Neural progenitor cell (in vitro differentiated cells): Measurements from ENCODE around the gene CSRNP3. TPM values are rescaled to one million over a fixed set of nuclear protein-coding genes. Genes with fewer than 3 reads are reported as not detected.

Experiments used
- DNase-seq: peaks from one replicate; pipeline ENCODE4 v3.0.0-alpha.2; 2016; ENCODE audit warnings: low spot score
- H2AFZ ChIP-seq: fragments of 200-600 bp; sonication (generic); replicated peaks from 2 replicates; pipeline ENCODE4 v1.6.1; 2016; ENCODE audit warnings: antibody characterized with exemption
- H3F3A ChIP-seq: fragments of 200-600 bp; sonication (generic); 2 replicates; pipeline ENCODE4 v1.6.1; 2016; ENCODE audit warnings: antibody characterized with exemption, low read depth
- H3K27ac ChIP-seq: fragments of 200-600 bp; sonication (generic); 2 replicates; pipeline ENCODE4 v1.5.1; 2016; ENCODE audit warnings: mild to moderate bottlenecking
- H3K27me3 ChIP-seq: fragments of 200-600 bp; sonication (generic); 2 replicates; pipeline ENCODE4 v1.6.1; 2016; ENCODE audit warnings: mild to moderate bottlenecking, moderate library complexity
- H3K36me3 ChIP-seq: fragments of 200-600 bp; sonication (generic); 2 replicates; pipeline ENCODE4 v1.5.1; 2016
- H3K4me1 ChIP-seq: fragments of 200-600 bp; sonication (generic); 2 replicates; pipeline ENCODE4 v1.6.1; 2016; ENCODE audit warnings: mixed run types
- H3K4me2 ChIP-seq: fragments of 200-600 bp; sonication (generic); 2 replicates; pipeline ENCODE4 v1.6.1; 2016
- H3K4me3 ChIP-seq: fragments of 200-600 bp; sonication (generic); 2 replicates; pipeline ENCODE4 v1.5.1; 2016
- H3K79me2 ChIP-seq: fragments of 200-600 bp; sonication (generic); 2 replicates; pipeline ENCODE4 v1.6.1; 2016; ENCODE audit warnings: low read depth
- H3K9ac ChIP-seq: fragments of 200-600 bp; sonication (generic); 2 replicates; pipeline ENCODE4 v1.6.1; 2016
- H3K9me3 ChIP-seq: fragments of 200-600 bp; sonication (generic); 2 replicates; pipeline ENCODE4 v1.5.1; 2016; ENCODE audit warnings: low read depth
- H4K20me1 ChIP-seq: fragments of 200-600 bp; sonication (generic); 2 replicates; pipeline ENCODE4 v1.6.1; 2016; ENCODE audit warnings: low read depth
- H3K27ac Mint-ChIP-seq: 3 replicates; pipeline ENCODE4 v1.8.0; 2021; ENCODE audit warnings: mixed read lengths
- H3K27me3 Mint-ChIP-seq: 2 replicates; pipeline ENCODE4 v1.8.0; 2022; ENCODE audit warnings: low read depth, mild to moderate bottlenecking, inconsistent platforms, moderate library complexity, mixed read lengths; ENCODE audit not compliant: insufficient read depth
- H3K36me3 Mint-ChIP-seq: 3 replicates; pipeline ENCODE4 v1.8.0; 2021; ENCODE audit warnings: mixed read lengths
- H3K4me1 Mint-ChIP-seq: 3 replicates; pipeline ENCODE4 v1.8.0; 2021; ENCODE audit warnings: mixed read lengths
- H3K4me3 Mint-ChIP-seq: 3 replicates; pipeline ENCODE4 v1.8.0; 2021; ENCODE audit warnings: mild to moderate bottlenecking, moderate library complexity, mixed read lengths
- H3K9me3 Mint-ChIP-seq: 3 replicates; pipeline ENCODE4 v1.8.0; 2020; ENCODE audit warnings: mixed read lengths
- CTCF ChIP-seq: fragments of 200-600 bp; sonication (generic); IDR thresholded peaks from 2 replicates; pipeline ENCODE4 v1.5.1; 2017; ENCODE audit warnings: antibody characterized with exemption, mild to moderate bottlenecking
- EZH2 ChIP-seq: fragments of 200-600 bp; sonication (generic); IDR thresholded peaks from 2 replicates; pipeline ENCODE4 v1.6.1; 2017; ENCODE audit warnings: antibody characterized with exemption, mild to moderate bottlenecking, moderate library complexity
- EZH2phosphoT487 ChIP-seq: fragments of 200-600 bp; sonication (generic); IDR thresholded peaks from 2 replicates; pipeline ENCODE4 v1.6.1; 2017; ENCODE audit warnings: antibody characterized with exemption
- total RNA-seq: library from RNA; depleted of rRNA; stranded (reverse); fragments of >200 nt; gene quantifications from 2 replicates; pipeline ENCODE4 v1.2.3, GENCODE V29; 2015; ENCODE audit warnings: low replicate concordance

Gene CSRNP3
- total RNA-seq, 1 donor from 2014 or later, result 16.9 TPM

GRCh38 chr2:165448406-165448805 lies 21.1 kb upstream of the CSRNP3 start:
- peaks cover 3% of the 10 kb centered on the region for H3K27me3 Mint-ChIP-seq
- no peaks in the 10 kb centered on the region for H3K27me3 ChIP-seq
- H3K4me1 Mint-ChIP-seq, result peaks cover 2% of the 10 kb centered on the region
- H3K4me2 ChIP-seq, result no peak overlapping the region
- no peak overlapping the region for H3K4me3 Mint-ChIP-seq
- no peaks in the 10 kb centered on the region for H3K9me3 Mint-ChIP-seq
- no peak overlapping the region for H3K9ac ChIP-seq
- H3K27ac Mint-ChIP-seq, result no peak overlapping the region
- no peak overlapping the region for H2AFZ ChIP-seq
- no peak overlapping the region for H3K4me3 ChIP-seq
- no peaks in the 10 kb centered on the region for H3K4me1 ChIP-seq
- H4K20me1 ChIP-seq, result no peaks in the 10 kb centered on the region
- TF ChIP-seq CTCF (no peak), EZH2phosphoT487 (no peak), EZH2 (no peak)
- no peak overlapping the region for H3K27ac ChIP-seq
- no peak for DNase-seq
- no peaks in the 10 kb centered on the region for H3K9me3 ChIP-seq
- H3K36me3 Mint-ChIP-seq, result no peaks in the 10 kb centered on the region
- H3K36me3 ChIP-seq, result no peaks in the 10 kb centered on the region
- no peaks in the 10 kb centered on the region for H3F3A ChIP-seq
- H3K79me2 ChIP-seq, result no peaks in the 10 kb centered on the region

- no peak overlapping the region for H3K27ac ChIP-seq
- Mint-ChIP-seq H3K9me3 (no peaks in the 10 kb centered on the region), H3K27me3 (peaks cover 3% of the 10 kb centered on the region), H3K4me1 (no peaks in the 10 kb centered on the region), H3K27ac (no peak overlapping the region), H3K36me3 (no peaks in the 10 kb centered on the region), H3K4me3 (no peak overlapping the region)
- no peak overlapping the region for H3K4me3 ChIP-seq
- H3K79me2 ChIP-seq, result no peaks in the 10 kb centered on the region
- no peak for DNase-seq
- no peaks in the 10 kb centered on the region for H3K9me3 ChIP-seq
- no peaks in the 10 kb centered on the region for H3K4me1 ChIP-seq
- H2AFZ ChIP-seq, result no peak overlapping the region
- TF ChIP-seq EZH2 (no peak), EZH2phosphoT487 (no peak), CTCF (no peak)
- no peaks in the 10 kb centered on the region for H3F3A ChIP-seq
- no peaks in the 10 kb centered on the region for H3K27me3 ChIP-seq
- H3K36me3 ChIP-seq, result no peaks in the 10 kb centered on the region
- no peak overlapping the region for H3K4me2 ChIP-seq
- H3K9ac ChIP-seq, result no peak overlapping the region
- H4K20me1 ChIP-seq, result no peaks in the 10 kb centered on the region
Observed at GRCh38 chr2:165450156-165450555, 19.3 kb upstream of the CSRNP3 start.

- TF ChIP-seq CTCF, result no peak
- no peak for TF ChIP-seq EZH2
- no peak for TF ChIP-seq EZH2phosphoT487
- Histone ChIP-seq H3K4me2 (no peak overlapping the region), H3K4me1 (no peaks in the 10 kb centered on the region), H3K9ac (no peak overlapping the region), H3F3A (no peaks in the 10 kb centered on the region), H4K20me1 (no peaks in the 10 kb centered on the region), H3K27ac (no peak overlapping the region), H3K36me3 (no peaks in the 10 kb centered on the region), H3K27me3 (no peaks in the 10 kb centered on the region), H3K79me2 (no peaks in the 10 kb centered on the region), H3K4me3 (no peak overlapping the region), H3K9me3 (no peaks in the 10 kb centered on the region), H2AFZ (no peak overlapping the region)
- Mint-ChIP-seq H3K36me3 (no peaks in the 10 kb centered on the region), H3K4me3 (no peak overlapping the region), H3K9me3 (peaks cover 3% of the 10 kb centered on the region), H3K27me3 (no peaks in the 10 kb centered on the region), H3K27ac (no peak overlapping the region), H3K4me1 (no peaks in the 10 kb centered on the region)
- no peak for DNase-seq
Observed at GRCh38 chr2:165452327-165452726, 17.2 kb upstream of the CSRNP3 start.
